Measurements from ENCODE around the gene EPS8L2. TPM values are rescaled to one million over a fixed set of nuclear protein-coding genes. Genes with fewer than 3 reads are reported as not detected.

Gene EPS8L2
- total RNA-seq, 1 donor from 2014 or later = 129 TPM

DNA sequence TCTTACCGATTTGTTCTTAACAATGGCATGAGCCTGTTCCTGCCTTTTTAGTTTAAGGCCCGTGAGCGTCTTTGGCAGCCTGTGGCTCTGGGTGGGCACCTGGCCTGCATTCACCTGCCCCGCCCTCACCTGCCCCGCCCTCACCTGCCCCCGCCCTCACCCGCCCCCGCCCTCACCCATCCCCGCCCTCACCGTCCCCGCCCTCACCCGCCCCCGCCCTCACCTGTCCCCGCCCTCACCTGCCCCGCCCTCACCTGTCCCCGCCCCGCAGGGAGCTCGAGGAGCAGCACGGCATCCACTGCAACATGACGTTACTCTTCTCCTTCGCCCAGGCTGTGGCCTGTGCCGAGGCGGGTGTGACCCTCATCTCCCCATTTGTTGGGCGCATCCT is 57.0 kb downstream of the EPS8L2 start:
- DNase-seq (ENCODE audit: low read depth) = no peak
- H3K27ac ChIP-seq (ENCODE audit: low read depth, low read length) = no peak overlapping the region
- Mint-ChIP-seq H3K27me3 (ENCODE audit: low read depth, unreplicated experiment) (no peaks in the 10 kb centered on the region), H3K9me3 (ENCODE audit: unreplicated experiment) (no peaks in the 10 kb centered on the region), H3K36me3 (ENCODE audit: low read depth, unreplicated experiment) (peaks cover 10% of the 10 kb centered on the region), H3K4me1 (ENCODE audit: low read depth, unreplicated experiment) (peaks cover 9% of the 10 kb centered on the region), H3K4me3 (ENCODE audit: unreplicated experiment) (no peak overlapping the region), H3K27ac (ENCODE audit: unreplicated experiment) (peak overlapping the region; percentile 58)
- peaks cover 24% of the 10 kb centered on the region for H3K36me3 ChIP-seq (ENCODE audit: insufficient read depth, low read length)
- H2AFZ ChIP-seq (ENCODE audit: low read depth, low read length) = no peak overlapping the region
- H3K9me3 ChIP-seq (ENCODE audit: insufficient read depth, low read depth, low read length) = no peaks in the 10 kb centered on the region
- peaks cover 7% of the 10 kb centered on the region for H3K4me1 ChIP-seq (ENCODE audit: insufficient read depth, low read length)
- FAIRE-seq = no peak
- H3K27me3 ChIP-seq (ENCODE audit: insufficient read depth, low read length) = no peaks in the 10 kb centered on the region
- H4K20me1 ChIP-seq (ENCODE audit: insufficient read depth, low read length) = peaks cover 56% of the 10 kb centered on the region
- no peak overlapping the region for H3K9ac ChIP-seq (ENCODE audit: low read length)
- TF ChIP-seq, protein P1, sequence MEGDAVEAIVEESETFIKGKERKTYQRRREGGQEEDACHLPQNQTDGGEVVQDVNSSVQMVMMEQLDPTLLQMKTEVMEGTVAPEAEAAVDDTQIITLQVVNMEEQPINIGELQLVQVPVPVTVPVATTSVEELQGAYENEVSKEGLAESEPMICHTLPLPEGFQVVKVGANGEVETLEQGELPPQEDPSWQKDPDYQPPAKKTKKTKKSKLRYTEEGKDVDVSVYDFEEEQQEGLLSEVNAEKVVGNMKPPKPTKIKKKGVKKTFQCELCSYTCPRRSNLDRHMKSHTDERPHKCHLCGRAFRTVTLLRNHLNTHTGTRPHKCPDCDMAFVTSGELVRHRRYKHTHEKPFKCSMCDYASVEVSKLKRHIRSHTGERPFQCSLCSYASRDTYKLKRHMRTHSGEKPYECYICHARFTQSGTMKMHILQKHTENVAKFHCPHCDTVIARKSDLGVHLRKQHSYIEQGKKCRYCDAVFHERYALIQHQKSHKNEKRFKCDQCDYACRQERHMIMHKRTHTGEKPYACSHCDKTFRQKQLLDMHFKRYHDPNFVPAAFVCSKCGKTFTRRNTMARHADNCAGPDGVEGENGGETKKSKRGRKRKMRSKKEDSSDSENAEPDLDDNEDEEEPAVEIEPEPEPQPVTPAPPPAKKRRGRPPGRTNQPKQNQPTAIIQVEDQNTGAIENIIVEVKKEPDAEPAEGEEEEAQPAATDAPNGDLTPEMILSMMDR (IDR thresholded peaks at IDR 0.05; ENCODE audit: insufficient read depth, low read depth, low read length) = no peak
- TF ChIP-seq EZH2 (IDR thresholded peaks at IDR 0.05; ENCODE audit: insufficient read depth, low read length) = no peak
- no peak overlapping the region for H3K4me2 ChIP-seq (ENCODE audit: low read length)
- no peaks in the 10 kb centered on the region for H3K79me2 ChIP-seq (ENCODE audit: insufficient read depth, low read length)
- H3K4me3 ChIP-seq (ENCODE audit: insufficient read depth, low read depth, low read length) = no peak overlapping the region

DNA sequence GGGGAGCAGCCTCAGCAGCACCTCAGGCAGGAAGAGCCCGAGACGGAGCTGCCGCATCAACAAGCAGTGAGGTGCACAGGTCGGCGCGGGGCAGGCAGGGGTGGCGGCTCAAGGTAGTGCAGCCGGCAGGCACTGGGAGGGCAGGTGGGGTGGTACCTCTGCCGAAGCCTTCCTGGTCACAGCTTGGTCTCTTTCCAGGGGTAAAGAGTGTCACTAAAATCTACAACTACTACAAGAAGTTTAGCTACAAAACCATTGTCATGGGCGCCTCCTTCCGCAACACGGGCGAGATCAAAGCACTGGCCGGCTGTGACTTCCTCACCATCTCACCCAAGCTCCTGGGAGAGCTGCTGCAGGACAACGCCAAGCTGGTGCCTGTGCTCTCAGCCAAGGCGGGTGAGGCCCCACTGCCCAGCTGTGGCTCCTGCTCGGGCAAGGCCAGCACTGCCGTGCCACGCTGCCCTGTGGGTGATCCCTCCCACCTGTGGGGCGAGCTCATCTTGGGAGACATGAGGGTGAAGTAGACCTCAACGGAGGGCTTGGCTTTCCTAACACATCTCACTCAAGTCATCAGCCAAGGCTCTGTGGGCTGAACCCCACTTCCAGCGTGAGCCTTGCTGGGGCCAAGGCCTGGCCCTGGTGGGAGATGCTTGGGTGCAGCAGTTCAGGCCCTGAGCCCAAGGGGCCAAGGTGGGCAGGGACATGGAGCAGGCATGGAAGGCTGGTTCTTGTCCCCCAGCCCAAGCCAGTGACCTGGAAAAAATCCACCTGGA is 57.7 kb downstream of the EPS8L2 start:
- Mint-ChIP-seq H3K4me3 (ENCODE audit: unreplicated experiment) (no peak overlapping the region), H3K9me3 (ENCODE audit: unreplicated experiment) (no peaks in the 10 kb centered on the region), H3K4me1 (ENCODE audit: low read depth, unreplicated experiment) (peaks cover 9% of the 10 kb centered on the region), H3K27ac (ENCODE audit: unreplicated experiment) (peak overlapping the region; percentile 58), H3K36me3 (ENCODE audit: low read depth, unreplicated experiment) (peaks cover 10% of the 10 kb centered on the region), H3K27me3 (ENCODE audit: low read depth, unreplicated experiment) (no peaks in the 10 kb centered on the region)
- H3K4me2 ChIP-seq (ENCODE audit: low read length) = no peak overlapping the region
- TF ChIP-seq, protein P1 (IDR thresholded peaks at IDR 0.05; ENCODE audit: insufficient read depth, low read depth, low read length) = no peak
- TF ChIP-seq EZH2 (IDR thresholded peaks at IDR 0.05; ENCODE audit: insufficient read depth, low read length) = no peak
- H3K4me1 ChIP-seq (ENCODE audit: insufficient read depth, low read length) = peaks cover 7% of the 10 kb centered on the region
- no peak overlapping the region for H3K4me3 ChIP-seq (ENCODE audit: insufficient read depth, low read depth, low read length)
- DNase-seq (ENCODE audit: low read depth) (no peak), FAIRE-seq (no peak)
- H3K27ac ChIP-seq (ENCODE audit: low read depth, low read length) = no peak overlapping the region
- no peaks in the 10 kb centered on the region for H3K27me3 ChIP-seq (ENCODE audit: insufficient read depth, low read length)
- no peaks in the 10 kb centered on the region for H3K79me2 ChIP-seq (ENCODE audit: insufficient read depth, low read length)
- H4K20me1 ChIP-seq (ENCODE audit: insufficient read depth, low read length) = peaks cover 56% of the 10 kb centered on the region
- H3K9me3 ChIP-seq (ENCODE audit: insufficient read depth, low read depth, low read length) = no peaks in the 10 kb centered on the region
- H3K9ac ChIP-seq (ENCODE audit: low read length) = no peak overlapping the region
- no peak overlapping the region for H2AFZ ChIP-seq (ENCODE audit: low read depth, low read length)
- peaks cover 24% of the 10 kb centered on the region for H3K36me3 ChIP-seq (ENCODE audit: insufficient read depth, low read length)

All from astrocyte (in vitro differentiated cells and primary cell).